ES-I3 (cell line): ENCODE measurements around the gene CNTN5.

Experiments
- H3K36me3 ChIP-seq: 2 replicates; pipeline ENCODE4 v1.6.1; 2013; ENCODE audit warnings: mild to moderate bottlenecking, low read length, control low read depth, moderate library complexity; ENCODE audit not compliant: insufficient read depth
- H3K4me1 ChIP-seq: 2 replicates; pipeline ENCODE4 v1.6.1; 2013; ENCODE audit warnings: mild to moderate bottlenecking, control low read depth, low read length; ENCODE audit not compliant: insufficient read depth
- H3K9ac ChIP-seq: 2 replicates; pipeline ENCODE4 v1.6.1; 2013; ENCODE audit warnings: low read depth, mild to moderate bottlenecking, low read length, moderate library complexity
- H3K9me3 ChIP-seq: 2 replicates; pipeline ENCODE4 v1.6.1; 2013; ENCODE audit warnings: mild to moderate bottlenecking, low read length, moderate library complexity; ENCODE audit not compliant: control insufficient read depth, insufficient read depth

The CNTN5 gene

DNA sequence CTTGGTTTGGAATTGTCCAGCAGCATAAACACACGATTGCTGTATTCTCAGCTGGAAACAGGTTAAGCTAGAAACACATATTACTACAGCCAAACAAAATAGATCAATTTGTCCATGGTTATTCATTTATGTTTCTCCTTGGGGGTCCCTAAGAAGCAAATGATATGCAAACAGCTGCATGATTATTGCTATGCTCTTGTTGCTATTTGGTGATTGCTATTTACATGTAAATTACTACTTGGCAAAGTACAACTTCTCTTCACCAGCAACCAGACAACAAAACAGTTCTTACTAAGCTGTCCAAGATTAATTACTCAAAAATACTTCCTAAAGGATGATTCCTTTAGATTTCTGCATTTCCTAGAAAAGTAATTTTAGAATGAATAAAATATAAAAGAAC lies 1098.4 kb downstream of the CNTN5 start:
- H3K4me1 ChIP-seq = peaks cover 7% of the 10 kb centered on the region; the same call in 1 of the 2 replicates
- H3K36me3 ChIP-seq = no peaks in the 10 kb centered on the region
- no peaks in the 10 kb centered on the region for H3K9me3 ChIP-seq

DNA sequence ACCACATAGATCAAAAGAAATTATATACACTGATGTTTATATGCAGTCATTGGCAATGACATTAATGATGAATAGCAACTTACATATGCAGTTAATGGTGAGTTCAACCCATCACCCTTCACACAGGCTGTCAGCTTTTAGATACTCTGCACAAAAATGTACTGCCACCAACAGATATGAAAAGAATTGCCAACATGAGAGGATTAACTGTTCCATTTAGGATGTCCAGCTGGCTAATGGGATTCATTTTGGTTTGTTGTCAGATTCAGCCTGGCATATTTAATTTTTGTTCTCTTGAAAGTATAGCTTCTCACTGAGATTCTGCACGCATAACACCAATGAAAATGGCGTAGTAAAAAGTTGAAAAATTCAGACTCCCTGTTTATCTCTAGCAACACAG lies 1112.4 kb downstream of the CNTN5 start:
- H3K9ac ChIP-seq = no peak overlapping the region
- H3K9me3 ChIP-seq = no peaks in the 10 kb centered on the region
- no peaks in the 10 kb centered on the region for H3K36me3 ChIP-seq
- no peaks in the 10 kb centered on the region for H3K4me1 ChIP-seq

More for the DNA sequence above, 1098.4 kb downstream of the CNTN5 start:
- H3K9ac ChIP-seq = no peak overlapping the region

DNA sequence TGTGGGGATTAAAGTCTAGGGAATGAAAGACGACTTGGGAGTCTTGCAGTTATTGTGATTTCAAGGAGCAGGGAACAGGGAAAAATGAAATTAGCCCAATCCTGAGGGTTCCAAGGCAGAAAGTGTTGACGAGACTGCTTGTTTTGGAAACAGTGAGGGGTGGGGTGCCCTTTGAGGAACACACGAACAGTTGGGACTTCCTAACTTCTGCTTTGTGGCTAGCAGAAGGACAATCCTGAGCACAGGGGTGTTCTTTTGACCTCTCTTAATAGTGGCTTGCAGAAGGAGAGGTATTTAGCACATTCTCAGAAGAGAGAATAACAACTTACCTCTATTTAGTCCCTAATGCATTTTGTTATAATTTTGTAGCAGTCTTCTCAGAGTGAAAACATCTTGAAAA lies 1120.5 kb downstream of the CNTN5 start:
- no peaks in the 10 kb centered on the region for H3K36me3 ChIP-seq
- H3K9me3 ChIP-seq = no peaks in the 10 kb centered on the region
- no peaks in the 10 kb centered on the region for H3K4me1 ChIP-seq

DNA sequence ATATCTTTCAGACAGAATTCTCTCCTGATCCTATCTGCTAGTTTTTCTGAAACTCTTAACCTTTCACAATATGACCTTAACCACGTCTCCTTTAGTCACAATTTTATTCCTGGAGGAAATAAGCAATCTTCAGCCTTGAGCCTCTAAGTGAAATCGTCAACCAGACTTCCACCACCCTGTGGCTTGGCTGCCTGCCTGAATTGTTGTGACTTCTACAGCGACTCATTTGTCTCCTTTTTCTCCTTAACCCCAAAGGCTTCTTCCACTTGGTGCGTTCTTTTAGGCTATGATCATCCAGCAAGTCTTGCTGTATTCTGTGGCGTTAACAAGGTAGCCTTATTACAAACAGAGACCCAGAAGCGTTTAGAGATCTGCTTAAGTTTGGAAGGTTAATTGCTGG lies 1131.2 kb downstream of the CNTN5 start:
- H3K36me3 ChIP-seq = no peaks in the 10 kb centered on the region
- no peak overlapping the region for H3K9ac ChIP-seq
- H3K4me1 ChIP-seq = 0 out of 2 replicates have a peak, but pooled peaks cover 6% of the 10 kb centered on the region
- no peaks in the 10 kb centered on the region for H3K9me3 ChIP-seq

More for the DNA sequence above, 1120.5 kb downstream of the CNTN5 start:
- H3K9ac ChIP-seq = no peak overlapping the region

DNA sequence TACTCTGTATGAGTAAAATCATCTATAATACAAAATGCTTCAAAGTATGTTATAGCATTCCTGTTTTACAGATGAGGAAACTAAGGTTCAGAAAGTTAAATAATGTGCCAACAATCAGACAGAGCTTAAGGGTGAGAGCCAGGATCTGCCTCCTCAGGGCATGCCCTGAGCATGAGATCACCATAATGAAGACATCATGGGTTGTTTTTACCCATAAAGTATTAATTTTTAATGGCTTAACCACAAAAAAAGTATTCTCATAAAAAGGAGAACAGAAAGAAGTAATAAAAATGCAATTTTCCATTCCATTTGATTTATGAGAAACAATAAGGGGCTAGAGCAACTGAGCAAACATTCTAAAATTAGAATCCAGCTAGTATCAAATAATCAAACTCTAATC lies 1132.0 kb downstream of the CNTN5 start:
- Histone ChIP-seq H3K9ac (no peak overlapping the region), H3K36me3 (no peaks in the 10 kb centered on the region), H3K4me1 (0 out of 2 replicates have a peak, but pooled peaks cover 6% of the 10 kb centered on the region), H3K9me3 (no peaks in the 10 kb centered on the region)

DNA sequence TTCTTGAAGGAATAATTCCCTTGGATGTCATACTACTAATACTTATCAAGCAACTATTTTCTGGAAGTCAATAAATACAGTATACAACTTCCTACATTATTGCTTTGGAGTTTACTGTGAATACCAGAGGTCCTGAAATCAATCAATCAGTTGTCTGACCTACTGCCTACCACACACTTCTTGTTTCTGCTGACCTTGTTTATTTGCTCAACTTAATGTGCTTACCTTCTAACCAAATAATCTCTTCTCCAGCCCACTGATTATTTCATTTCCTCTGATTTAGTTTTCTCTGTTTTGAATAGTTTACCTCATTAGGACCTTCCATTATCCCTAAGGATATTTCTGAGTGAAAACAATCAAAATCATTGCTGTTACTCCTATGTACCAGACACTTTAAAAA lies 1142.7 kb downstream of the CNTN5 start:
- Histone ChIP-seq H3K4me1 (no peaks in the 10 kb centered on the region), H3K36me3 (no peaks in the 10 kb centered on the region), H3K9me3 (no peaks in the 10 kb centered on the region), H3K9ac (no peak overlapping the region)

DNA sequence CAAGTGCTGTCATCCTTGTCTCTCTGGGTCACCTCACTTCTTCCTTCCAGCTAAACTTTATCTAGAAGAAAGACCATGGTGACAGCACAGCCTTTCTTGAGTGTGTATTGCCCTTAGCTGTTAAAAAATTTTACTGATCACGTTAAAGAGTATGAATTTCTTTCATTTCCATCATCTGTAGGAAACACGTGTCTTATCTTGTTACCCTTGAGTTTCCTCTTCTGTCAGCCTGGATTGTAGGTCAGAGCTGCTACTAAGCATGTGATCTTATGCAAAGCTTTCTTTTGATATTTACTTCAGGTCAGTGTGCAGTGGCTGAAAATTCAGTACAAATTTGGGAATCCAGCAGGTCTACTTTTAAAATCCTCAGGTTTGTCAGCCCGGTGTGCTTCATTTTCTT lies 1154.1 kb downstream of the CNTN5 start:
- no peaks in the 10 kb centered on the region for H3K36me3 ChIP-seq
- no peak overlapping the region for H3K9ac ChIP-seq
- H3K4me1 ChIP-seq = no peaks in the 10 kb centered on the region
- H3K9me3 ChIP-seq = no peaks in the 10 kb centered on the region

DNA sequence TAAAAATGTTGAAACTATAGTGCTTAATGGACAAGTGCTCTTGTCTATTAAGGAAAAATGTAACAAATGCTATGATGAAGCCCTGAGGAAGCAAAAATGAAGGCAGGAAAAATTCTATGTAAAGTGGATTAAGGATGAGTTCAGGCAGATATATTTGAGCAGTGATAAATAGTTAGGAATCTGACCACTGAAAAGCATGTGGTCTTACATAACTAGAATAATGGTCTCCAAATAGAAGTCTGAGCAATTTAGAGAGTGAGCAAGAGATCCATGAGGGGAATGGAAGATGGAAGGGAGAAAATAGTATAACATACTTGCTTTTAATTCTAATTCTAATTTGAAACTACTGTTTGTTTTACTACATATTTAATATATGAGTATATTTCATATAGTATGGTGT lies 1155.7 kb downstream of the CNTN5 start:
- H3K9me3 ChIP-seq = no peaks in the 10 kb centered on the region

DNA sequence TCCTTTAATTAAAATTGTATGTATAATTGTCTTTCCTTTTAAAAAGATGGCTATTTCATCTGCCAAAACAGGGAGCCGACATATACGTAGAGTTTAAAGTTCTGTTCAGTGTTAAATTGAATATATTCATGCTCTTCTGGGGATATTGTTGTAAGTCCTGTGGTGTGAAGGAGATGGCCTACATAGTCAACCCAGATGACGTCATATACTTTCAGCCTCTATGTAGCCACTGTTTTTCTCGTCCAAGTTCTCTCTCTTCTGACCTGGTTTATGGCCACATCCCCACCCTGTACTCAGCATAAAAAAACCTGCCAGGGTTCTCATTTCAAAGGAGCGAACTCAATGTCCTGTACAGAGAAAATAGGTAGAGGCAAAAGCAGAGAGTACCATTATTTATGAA lies 1156.9 kb downstream of the CNTN5 start:
- no peaks in the 10 kb centered on the region for H3K4me1 ChIP-seq
- H3K36me3 ChIP-seq = no peaks in the 10 kb centered on the region
- no peaks in the 10 kb centered on the region for H3K9me3 ChIP-seq
- no peak overlapping the region for H3K9ac ChIP-seq

More for the DNA sequence above, 1155.7 kb downstream of the CNTN5 start:
- Histone ChIP-seq H3K9ac (no peak overlapping the region), H3K36me3 (no peaks in the 10 kb centered on the region), H3K4me1 (no peaks in the 10 kb centered on the region)

DNA sequence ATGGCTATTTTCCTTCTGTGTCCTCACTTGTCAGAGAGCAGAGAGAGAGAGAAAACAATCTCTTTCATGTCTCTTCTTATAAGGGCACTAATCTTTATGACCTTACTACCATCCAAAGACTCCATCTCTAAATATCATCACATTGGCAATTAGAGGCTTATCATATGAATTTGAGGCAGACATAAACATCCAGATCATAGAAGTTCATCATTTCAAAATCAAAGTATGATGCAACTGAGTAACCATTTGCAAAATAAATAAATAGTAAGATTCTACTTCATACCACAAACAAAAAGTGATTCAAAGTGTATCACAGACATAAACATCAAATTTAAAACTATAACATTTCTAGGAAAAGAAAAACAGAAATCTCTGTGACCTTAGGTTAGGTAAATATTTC lies 1161.6 kb downstream of the CNTN5 start:
- Histone ChIP-seq H3K4me1 (no peaks in the 10 kb centered on the region), H3K36me3 (no peaks in the 10 kb centered on the region), H3K9me3 (no peaks in the 10 kb centered on the region), H3K9ac (no peak overlapping the region)

DNA sequence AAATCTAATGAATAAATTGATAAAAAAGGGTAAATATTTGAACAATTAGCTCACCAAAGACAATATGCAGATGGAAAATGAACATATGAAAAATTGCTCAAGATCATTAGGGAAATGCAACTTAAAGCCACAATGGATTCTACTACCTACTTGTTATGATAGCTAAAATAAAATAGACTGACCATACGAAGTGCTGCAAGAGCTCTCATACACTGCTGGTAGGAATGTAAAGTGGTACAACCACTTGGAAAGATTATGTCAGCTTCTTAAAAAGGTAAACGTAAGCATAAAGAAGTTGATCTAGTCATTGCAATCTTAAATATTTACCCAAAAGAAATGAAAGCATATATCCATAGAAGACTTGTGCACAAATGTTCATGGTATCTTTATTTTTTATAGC lies 1162.2 kb downstream of the CNTN5 start:
- no peaks in the 10 kb centered on the region for H3K4me1 ChIP-seq
- no peaks in the 10 kb centered on the region for H3K9me3 ChIP-seq
- no peaks in the 10 kb centered on the region for H3K36me3 ChIP-seq
- no peak overlapping the region for H3K9ac ChIP-seq

DNA sequence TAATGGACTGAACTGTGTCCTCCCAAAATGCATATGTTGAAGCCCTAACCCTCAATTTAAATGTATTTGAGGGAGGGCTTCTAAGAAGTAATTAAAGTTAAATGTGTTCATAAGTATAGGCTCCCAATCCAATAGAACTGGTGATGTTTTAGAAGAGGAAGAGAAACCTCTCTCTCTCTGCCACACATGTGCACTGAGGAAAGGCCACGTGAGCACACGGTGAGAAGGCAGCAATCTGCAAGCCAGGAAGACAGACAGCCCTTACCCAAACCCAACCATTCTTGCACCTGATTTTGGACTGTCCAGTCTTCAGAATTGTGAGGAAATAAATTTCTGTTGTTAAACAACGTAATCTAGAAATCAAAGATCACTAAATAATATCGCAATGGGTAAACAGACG lies 1164.8 kb downstream of the CNTN5 start:
- Histone ChIP-seq H3K9ac (no peak overlapping the region), H3K4me1 (no peaks in the 10 kb centered on the region), H3K9me3 (no peaks in the 10 kb centered on the region), H3K36me3 (no peaks in the 10 kb centered on the region)

DNA sequence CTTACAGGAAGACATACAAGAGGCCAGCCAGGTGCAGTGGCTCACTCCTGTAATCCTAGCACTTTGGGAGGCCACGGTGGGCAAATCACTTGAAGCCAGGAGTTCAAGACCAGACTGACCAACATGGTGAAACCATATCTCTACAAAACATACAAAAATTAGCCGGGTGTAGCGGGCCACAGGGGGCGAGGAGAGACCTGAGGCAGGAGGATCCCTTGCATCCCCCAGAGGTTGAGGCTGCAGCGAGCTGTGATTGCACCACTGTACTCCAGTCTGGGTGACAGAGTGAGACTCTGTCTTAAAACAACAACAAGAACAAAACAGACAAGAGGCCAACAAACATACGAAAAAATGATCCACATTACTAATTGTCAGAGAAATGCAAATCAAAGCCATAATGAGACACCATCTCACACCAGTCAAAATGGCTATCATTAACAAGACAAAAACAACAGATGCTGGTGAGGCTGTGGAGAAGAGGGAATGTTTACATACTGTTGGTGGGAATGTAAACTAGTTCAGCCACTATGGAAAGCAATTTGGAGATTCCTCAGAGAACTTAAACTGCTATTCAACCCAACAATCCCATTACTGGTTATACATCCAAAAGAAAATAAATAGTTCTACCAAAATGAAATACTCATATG lies 1167.5 kb downstream of the CNTN5 start:
- Histone ChIP-seq H3K9me3 (no peaks in the 10 kb centered on the region), H3K36me3 (no peaks in the 10 kb centered on the region), H3K9ac (no peak overlapping the region), H3K4me1 (no peaks in the 10 kb centered on the region)

DNA sequence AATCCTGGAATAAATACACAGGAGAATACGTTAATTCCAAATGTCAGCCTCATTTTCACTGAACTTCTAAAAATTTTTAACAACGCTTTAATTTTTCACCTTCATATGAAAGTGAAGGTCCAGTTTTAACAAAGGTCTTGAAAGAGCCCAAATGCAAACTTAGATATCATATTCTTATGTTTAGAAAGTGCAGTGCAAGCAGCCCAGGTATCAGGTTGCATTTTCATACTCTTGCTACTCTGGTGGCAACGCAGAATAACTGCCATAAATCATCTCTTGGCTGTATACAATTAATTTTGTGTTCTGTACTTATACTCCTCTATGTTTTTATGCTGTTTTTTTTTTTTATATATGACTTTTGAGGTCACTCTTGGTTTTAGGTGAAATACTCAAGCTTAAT lies 1169.6 kb downstream of the CNTN5 start:
- Histone ChIP-seq H3K4me1 (no peaks in the 10 kb centered on the region), H3K9me3 (no peaks in the 10 kb centered on the region), H3K9ac (no peak overlapping the region), H3K36me3 (no peaks in the 10 kb centered on the region)

DNA sequence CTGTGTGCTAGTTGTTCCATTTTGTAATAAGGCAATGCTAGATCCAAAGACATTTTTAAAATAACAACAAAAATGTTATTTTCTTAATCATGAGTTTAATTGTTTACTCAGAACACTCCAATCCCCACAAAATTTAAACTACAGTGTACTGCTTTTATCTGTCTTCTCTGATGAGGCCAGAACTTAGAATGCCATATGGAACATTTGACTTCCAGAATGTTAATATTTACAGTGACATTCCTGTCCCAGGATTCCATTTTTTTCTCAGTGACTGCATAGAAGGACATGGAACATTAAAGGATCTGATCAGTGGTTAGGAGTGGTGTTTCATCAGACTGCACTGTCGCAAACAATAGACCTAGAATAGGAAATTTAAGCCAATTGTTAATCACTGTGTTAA lies 1171.4 kb downstream of the CNTN5 start:
- Histone ChIP-seq H3K4me1 (no peaks in the 10 kb centered on the region), H3K9ac (no peak overlapping the region), H3K9me3 (no peaks in the 10 kb centered on the region), H3K36me3 (no peaks in the 10 kb centered on the region)

DNA sequence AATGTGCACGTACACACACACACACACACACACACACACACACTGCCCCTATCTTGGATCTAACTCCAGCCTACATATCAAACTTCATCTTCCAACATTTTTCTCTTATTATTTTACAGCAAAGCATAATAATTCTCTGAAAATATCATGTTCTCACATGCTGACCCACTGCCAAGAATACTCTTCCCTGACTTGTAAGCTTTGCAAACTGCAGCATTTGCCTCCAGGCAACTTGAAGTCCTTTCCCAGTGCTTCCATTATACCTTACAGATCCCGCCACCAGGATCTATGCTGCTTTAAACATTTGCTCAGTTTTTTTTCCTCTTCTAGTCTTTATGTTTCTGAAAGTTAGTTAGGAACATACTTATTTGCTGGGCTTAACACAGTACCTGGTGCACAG lies 1183.0 kb downstream of the CNTN5 start:
- no peaks in the 10 kb centered on the region for H3K4me1 ChIP-seq
- H3K36me3 ChIP-seq = no peaks in the 10 kb centered on the region
- H3K9ac ChIP-seq = no peak overlapping the region
- no peaks in the 10 kb centered on the region for H3K9me3 ChIP-seq
